GM18505 (cell line): ENCODE data around the gene TSPAN5.

Source experiments
- ATAC-seq: cut with Tn5 transposase; IDR thresholded peaks from one replicate; pipeline ENCODE4 v1.9.1; 2021; ENCODE audit not compliant: unreplicated experiment
- POLR2A ChIP-seq: IDR thresholded peaks from 4 replicates; pipeline ENCODE4 v1.6.1; 2011; ENCODE audit warnings: borderline replicate concordance; ENCODE audit not compliant: insufficient read depth, insufficient read length; ENCODE audit errors: extremely low read depth

TSPAN5 gene

GRCh38 chr4:98648602-98649001 lies 9.8 kb downstream of the TSPAN5 start:
- no peak for TF ChIP-seq POLR2A
- no peak for ATAC-seq

- ATAC-seq = no peak
- TF ChIP-seq POLR2A = no peak
These were observed 12.0 kb downstream of the TSPAN5 start for GRCh38 chr4:98646422-98646821.

GRCh38 chr4:98645527-98645926 lies 12.9 kb downstream of the TSPAN5 start:
- no peak for TF ChIP-seq POLR2A
- ATAC-seq = no peak

DNA sequence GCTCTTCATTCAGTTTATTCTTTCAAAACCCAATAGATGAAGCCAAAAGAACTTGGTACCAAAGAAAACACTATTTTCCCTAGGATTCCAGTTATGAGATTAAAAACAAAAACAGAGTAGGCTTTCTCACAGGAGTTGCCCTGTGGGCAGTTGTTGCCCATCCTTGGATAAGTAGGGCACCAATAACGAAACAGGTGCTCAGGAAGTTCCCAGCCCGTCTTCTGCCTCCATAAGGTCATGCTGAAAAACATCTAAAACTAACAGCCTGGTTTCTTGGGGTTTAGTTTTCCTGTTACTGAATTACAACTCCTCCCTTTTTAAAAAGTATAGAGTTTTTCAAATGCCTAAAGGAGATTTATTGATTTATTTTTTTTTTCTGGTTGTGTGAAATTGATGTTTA lies 14.7 kb downstream of the TSPAN5 start:
- no peak for TF ChIP-seq POLR2A
- ATAC-seq = no peak

GRCh38 chr4:98642991-98643426 lies 15.4 kb downstream of the TSPAN5 start:
- ATAC-seq = no peak
- TF ChIP-seq POLR2A = no peak

GRCh38 chr4:98641906-98642668 lies 16.3 kb downstream of the TSPAN5 start:
- no peak for ATAC-seq
- TF ChIP-seq POLR2A = no peak

- no peak for ATAC-seq
These were observed 17.0 kb downstream of the TSPAN5 start for GRCh38 chr4:98641376-98641775.

GRCh38 chr4:98639523-98639922 lies 18.9 kb downstream of the TSPAN5 start:
- no peak for TF ChIP-seq POLR2A
- ATAC-seq = peak; percentile 67

More at GRCh38 chr4:98641376-98641775, 17.0 kb downstream of the TSPAN5 start:
- TF ChIP-seq POLR2A = no peak

- no peak for TF ChIP-seq POLR2A
- no peak for ATAC-seq
These were observed 19.3 kb downstream of the TSPAN5 start for GRCh38 chr4:98639108-98639507.

GRCh38 chr4:98638661-98639060 lies 19.8 kb downstream of the TSPAN5 start:
- ATAC-seq = no peak

DNA sequence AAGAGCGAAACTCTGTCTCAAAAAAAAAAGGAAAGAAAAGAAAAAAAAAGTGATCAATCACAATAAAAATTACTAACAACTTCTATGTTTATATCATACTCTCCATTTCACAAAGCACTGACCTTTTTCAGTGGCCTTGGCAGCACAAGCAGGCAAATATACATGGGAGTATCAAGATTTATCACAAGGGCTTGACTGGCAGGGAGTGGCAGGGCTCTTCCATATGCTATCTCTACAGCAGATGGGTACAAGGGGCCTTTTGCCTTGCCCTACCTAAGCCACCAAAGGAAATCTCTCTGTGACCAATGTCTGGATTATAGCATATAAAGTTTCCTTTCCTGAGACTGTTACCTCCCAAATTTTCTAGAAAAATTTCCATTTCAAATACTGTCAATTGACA lies 24.4 kb downstream of the TSPAN5 start:
- TF ChIP-seq POLR2A = no peak
- ATAC-seq = no peak

More at GRCh38 chr4:98638661-98639060, 19.8 kb downstream of the TSPAN5 start:
- TF ChIP-seq POLR2A = no peak

- ATAC-seq = no peak
- TF ChIP-seq POLR2A = no peak
These were observed 25.3 kb downstream of the TSPAN5 start for GRCh38 chr4:98633159-98633558.

GRCh38 chr4:98632258-98632657 lies 26.2 kb downstream of the TSPAN5 start:
- no peak for ATAC-seq

GRCh38 chr4:98631506-98631905 lies 26.9 kb downstream of the TSPAN5 start:
- no peak for TF ChIP-seq POLR2A
- no peak for ATAC-seq

More at GRCh38 chr4:98632258-98632657, 26.2 kb downstream of the TSPAN5 start:
- no peak for TF ChIP-seq POLR2A

GRCh38 chr4:98630737-98631454 lies 27.5 kb downstream of the TSPAN5 start:
- no peak for ATAC-seq
- TF ChIP-seq POLR2A = no peak
